Measurements from ENCODE around the gene GLO1.

GLO1 gene

DNA sequence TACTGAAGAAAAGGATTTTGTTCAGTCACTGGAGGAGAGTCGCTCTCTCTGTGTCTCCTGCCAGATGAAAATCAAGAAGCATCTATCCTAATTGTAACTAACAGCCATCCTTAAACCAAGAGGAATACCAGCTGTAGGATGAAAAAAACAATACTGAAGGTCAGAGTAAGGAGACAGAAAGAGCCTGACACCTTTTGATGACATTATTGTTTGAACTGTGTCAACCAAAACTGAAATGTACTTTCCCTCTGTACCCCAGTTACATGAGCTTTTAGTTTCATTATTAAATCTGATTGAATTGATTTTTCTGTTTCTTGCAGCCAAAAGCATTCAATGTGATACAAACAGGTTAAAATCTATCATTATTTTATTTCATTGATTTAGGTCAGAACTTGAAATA is 46.0 kb downstream of the GLO1 start:
- DNase-seq: no peak

DNA sequence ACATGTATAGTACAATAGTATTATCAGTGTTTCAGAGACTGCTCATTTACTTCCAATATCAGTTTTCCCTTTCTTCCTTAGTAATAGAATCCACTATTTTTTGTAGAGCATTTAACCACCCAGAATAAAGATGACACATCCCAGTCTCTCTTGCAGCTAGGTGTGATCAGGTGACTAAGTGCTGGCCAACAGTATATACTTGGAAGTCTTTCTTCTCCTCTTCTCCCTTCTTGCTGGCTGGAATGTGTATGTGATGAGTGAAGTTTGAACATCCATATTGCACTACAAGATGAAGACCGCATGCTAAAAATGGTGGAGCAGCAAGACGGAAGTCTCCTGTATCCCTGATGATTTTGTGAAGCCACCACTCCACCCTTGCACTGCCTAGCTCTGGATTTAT is 48.7 kb downstream of the GLO1 start:
- no peak for DNase-seq

DNA sequence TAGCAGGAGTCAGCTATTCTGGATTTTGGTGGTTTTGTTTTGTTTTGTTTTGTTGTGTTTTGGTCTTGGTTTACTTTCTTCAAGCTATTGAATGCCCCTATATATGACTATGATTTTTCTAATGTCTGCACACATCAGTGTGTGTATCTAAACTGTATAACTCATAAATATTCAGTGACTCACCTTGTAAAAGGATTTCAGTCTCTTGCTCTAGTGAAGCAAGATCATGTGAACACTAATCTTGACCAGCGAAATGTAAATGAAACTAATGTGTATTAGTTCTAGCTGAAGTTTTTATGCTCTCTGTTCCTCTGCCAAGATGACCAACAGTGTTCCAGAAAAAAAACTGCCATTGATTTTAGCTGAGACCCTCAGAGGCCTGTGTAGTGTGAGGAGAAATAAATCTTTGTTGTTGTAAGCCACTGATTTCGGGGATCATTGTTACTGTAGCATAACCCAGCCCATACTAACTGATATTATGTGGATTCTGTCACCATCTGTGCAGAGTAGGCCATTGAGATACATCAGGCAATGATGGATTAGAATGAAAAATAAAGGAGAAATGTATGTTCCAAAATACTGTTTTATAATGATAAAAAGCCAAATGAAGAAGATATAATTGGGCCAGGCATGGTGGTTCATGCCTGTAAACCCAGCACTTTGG is 51.7 kb downstream of the GLO1 start:
- DNase-seq: no peak

DNA sequence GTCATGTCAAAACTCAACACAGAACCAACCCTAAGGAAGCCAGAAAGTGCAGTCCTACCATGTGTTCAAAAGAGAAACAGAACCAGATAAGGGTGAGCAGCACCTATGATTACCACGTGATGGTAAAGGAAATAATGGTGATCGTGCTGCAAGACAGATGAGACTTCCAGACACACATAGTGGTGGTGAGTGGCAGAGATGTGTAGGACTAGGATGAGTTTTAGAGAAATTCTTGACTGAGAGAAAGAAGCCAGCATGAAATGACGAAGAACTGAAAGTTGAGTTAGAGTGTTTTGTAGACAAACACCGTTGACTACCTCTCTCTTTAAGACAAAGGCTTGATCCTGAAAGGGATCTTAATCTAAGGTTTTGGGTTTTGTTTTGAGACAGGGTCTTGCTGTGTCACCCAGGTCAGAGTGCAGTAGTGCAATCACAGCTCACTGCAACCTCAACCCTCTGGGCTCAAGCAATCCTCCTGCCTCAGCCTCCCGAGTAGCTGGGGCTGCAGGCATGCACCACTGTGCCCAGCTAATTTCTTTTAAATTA is 52.7 kb downstream of the GLO1 start:
- DNase-seq: no peak

DNA sequence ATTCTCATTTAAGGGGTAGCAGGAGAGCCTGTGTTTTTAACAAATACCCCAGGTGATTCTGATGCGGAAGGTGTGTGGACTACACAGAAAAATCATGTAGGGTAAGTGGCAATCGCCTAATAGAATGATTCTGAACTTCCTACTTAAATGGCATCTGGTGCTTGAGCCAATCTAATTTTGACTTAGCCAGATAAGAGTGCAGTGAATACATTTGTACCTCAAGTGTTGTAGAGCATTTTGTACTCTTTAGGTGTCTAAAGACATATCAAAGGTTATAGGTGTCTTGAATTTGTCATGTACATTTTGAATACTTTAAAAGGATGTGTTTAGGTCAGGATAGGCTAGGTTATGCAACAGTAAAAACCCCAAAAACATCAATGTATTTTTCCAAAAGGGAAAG is 53.2 kb downstream of the GLO1 start:
- DNase-seq: no peak

DNA sequence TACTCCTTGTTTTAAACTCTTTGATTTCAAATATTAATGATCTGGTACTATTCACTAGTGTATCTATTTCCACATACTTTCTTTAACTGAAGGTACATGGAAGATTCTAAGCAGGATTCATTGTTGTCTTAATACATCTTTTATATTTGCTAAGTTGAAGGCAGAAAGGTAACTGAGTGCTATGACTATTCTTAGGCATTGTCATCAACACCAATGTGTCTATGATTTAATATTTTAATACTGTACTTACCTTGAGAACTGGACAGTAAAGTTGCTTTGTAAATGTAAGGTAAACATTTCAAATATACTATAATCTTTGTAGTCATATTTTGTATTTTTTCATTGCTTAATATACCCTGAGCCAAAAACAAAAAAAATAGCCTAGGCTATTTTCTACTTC is 54.3 kb downstream of the GLO1 start:
- no peak for DNase-seq

DNA sequence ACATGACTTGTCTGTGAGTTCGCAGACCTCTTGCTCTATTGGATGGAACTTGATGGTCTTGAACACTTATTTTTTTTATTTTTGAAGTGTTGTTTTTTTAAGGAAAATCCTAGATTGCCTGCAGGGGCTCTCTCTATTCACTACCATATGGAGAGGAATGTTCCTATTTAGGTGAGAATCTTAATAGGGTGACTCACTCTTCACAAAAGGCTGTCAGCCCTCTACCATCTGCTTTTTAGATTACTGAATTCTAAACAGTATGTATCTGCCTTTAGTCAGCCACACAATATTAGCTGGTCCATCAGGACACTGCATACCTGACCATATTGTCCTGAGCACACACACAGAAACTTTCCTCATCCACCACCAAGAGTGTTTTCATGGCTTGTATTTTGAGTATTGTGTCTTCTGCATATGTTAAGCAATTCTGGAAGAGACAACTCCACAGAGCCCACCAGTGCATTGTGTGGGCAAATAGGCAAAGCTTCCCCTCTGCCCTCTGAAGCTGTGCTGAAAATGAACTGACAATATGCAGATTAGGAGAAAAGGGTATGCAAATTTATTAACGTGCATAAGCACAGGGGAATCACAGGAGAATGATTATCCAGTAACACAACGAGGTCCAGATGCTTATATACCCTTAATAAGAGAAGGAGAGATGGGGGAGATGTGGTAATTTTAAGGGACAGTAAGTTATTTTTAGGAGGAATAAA is 56.6 kb downstream of the GLO1 start:
- no peak for DNase-seq

DNA sequence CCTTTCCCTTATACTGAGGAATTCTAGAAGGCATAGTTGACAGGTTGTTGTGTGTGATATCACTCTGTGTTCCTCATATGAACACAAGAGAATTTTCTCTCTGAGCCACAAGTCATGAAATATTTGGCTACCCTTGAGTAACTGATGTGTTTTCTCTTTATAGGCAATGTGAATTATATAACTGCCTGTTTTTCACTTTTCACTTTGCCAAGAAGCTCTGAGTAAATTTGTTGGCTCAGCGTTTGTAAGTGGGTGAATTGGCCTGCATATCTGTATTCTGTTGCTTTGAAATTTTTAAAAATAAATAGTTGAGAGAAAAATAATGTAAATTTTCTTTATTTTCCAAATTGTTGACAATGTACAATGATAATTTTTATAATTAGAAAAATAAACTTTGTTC is 58.0 kb downstream of the GLO1 start:
- DNase-seq: no peak

DNA sequence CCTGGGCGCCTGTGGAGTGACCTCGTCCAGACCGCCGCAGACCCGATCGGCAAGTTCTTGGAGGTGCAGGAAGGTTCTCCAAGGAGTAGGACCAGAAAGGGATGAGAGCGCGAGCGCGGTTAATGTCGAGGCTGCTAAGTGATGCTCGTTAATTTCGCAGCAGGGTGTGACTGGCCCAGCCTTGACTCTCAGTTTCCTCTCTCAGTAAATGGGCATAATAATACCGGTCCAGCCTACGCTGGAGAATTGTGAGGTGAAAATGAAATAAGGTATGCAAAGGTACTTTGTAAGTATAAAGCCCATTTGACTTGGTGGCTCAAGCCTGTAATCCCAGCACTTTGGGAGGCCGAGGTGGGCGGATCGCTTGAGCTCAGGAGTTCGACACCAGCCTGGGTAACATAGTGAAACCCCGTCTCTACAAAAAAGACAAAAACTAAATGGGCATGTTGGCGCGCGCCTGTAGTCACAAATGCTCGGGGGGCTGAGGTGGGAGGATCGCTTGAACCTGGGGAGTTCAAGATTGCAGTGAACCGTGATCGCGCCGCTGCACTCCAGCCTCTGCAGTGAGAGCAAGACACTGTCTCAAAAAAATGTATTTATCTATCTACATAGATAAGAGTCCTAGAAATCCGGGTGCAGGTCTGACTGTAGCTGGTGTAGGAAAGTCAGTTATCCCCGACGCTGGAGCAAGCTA is 62.6 kb downstream of the GLO1 start:
- peak; percentile 10 for DNase-seq

DNA sequence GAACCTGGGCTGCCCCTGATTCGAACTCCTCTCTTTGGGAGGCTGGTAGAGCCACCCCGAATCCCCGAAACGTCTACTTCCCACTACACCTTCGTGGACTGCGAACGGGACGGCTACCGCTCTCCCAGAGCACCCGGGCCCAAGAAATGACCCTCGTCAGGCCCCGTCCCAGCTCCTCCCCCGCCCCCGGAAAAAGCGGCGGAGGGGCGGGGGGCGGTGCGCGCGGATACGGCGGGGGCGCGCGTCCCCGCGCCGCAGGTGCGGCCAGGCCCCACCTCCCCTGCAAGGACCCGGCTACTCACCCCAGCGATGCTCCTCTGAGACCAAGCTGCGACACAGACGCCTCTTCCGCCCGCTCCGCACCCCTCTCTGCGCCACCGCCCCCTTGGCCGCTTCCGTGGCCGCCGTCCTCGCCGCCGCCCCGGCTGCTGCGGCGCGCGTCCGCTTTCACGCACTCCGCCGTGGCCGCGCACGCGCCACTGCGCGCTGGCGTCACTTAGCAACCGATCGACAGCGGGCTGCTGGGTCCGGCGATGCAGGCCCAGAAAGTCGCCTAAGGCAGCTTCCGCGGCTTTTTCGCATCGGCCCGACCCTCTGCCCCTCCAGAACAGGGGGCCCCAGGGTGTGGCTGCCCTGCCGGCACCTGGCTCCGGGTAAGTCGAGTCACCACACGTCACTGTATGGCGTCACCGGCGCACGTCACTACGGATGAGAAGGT is 63.3 kb downstream of the GLO1 start, which contains the start of gene BTBD9:
TSS of gene BTBD9 (minus strand) at position 432 of the 718 bp plus-strand sequence.
- DNase-seq: peak; percentile 85

DNA sequence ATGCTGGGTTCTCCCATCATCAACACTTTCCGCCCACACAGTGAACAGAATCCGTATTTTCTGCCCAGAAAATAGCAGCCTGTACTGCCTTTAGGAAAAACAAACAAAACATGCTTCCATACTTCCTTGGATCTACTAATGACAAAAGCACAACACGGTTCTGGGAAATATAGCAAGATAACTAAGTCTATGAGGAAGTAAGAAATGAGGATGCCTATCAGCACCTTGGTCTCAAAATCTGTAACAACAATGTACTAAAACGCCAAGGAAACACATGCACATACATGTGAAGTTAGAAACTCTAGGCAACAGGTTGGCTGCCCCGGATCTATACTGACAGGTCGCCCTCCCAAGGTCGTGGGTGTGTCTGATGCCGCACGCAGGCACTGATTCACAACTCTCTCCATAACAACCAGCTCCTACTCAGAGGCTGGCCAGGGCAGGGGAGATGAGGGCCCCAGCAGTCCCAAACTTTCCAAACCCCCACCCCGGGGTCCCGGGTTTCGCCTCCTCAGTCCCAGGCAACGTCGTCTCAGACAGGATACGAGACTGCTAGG is 63.9 kb downstream of the GLO1 start:
- peak; percentile 73 for DNase-seq

DNA sequence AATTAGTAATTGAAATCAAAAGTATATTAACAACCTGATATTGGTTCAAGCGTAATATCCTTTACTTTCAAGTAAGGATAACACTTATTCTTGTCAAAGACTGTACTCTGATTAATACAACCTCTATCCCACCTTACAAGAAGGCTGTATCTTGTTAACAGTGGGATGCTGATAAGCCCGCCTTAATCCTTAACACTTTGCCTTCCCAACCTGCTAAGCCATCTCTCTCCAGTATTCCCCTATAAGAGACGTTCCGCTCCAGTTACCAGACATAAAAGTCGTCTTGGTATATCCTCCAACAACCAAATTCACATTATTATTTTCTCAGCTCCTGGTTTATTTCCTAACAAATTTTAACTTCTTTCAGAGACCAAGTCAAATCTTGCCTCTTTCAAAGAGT is 65.2 kb downstream of the GLO1 start:
- DNase-seq: no peak

DNA sequence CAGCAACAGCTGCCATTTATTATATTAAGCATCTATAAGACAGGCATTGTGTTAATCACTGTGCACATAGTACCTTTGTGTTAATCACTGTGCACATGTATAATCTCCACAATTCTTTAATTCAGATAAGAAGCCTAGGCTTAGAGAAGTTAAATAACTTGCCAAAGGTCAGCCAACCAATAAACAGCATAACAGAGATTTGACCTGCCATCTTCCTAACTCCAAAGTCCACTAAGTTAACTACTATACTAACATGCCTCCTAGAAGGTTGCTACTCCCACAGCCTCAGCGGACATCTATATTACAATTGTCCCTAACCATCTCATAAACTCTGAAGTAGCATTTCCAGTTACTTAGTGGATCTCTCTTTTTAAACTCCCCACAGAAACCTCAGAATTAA is 66.9 kb downstream of the GLO1 start:
- no peak for DNase-seq

DNA sequence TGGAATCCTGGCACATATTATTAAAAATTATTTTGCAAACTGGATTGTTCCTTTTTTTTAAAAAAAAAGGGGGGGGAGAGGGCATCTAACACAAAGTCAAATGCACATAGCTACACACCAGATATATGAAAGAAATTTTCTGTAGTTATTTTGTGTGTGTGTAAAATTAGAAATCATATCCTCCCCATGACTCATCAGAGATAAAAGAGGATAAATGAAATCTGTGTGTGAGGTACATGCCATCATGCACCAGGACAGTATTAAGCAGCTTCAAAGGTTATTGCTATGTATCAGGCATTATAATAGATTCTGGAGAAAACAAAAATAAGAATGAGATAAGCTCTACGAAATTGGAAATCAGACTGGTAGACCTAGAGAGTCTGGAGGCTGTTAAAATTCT is 68.4 kb downstream of the GLO1 start:
- DNase-seq: no peak

DNA sequence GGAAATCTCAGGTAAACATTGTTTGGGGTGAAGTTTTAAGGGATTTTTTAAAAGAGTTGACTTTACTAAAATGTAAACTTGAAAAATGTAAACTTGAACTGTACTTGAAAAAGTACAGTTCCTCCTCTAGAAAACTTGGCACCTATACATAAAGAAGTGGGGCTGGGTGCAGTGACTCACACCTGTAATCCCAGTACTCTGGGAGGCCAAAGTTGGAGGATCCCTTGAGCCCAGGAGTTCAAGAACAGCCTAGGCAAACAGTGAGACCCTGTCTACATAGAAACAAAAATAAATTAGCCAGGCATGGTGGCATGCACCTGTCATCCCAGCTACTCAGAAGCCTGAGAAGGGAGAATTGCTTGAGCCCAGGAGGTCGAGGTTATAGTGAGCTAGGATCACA is 70.5 kb downstream of the GLO1 start:
- DNase-seq: no peak

DNA sequence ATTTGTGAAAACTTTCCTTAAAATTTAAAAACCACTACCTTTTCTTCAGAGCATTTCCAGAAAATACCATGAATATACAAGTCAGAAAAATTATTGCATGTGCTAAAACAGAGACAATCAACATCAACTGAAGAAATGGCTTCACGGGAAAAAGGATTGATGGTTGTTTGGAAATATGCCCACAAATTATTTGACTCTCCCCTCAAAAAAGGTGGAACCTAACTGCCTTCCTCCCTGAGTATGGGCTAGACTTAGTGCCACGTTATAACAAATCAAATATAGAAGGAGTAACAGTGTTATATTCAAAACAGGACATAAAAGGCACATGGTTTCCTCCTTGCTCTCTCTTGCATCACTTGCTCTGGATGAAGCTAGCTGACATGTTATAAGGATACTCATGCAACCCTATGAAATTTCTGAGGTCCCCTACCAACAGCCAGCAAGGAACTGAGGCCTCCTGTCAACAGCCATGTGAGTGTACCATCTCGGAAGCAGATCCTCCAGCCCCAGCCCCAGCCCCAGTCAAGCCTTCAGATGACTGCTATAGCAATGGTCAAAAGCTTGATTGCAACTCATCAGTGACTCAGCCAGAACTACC is 71.7 kb downstream of the GLO1 start:
- DNase-seq: no peak

All from CD4-positive, alpha-beta T cell treated with Interleukin-17A for 4 hours (primary cell).